Liver (tissue), 9 donors: ENCODE results near the gene LRP10. TPM values are rescaled to one million over a fixed set of nuclear protein-coding genes. Genes with fewer than 3 reads are reported as not detected.

Experiments used
- DNase-seq: peaks from one replicate; pipeline ENCODE4 v3.0.0-alpha.2; 2017; ENCODE audit warnings: low spot score
- H3K27ac ChIP-seq, 2 donors: one replicate each; pipeline ENCODE4 v1.7.0; 2013; ENCODE audit warnings: inconsistent platforms in 2 of 2, low read length in 2 of 2, control low read depth in 1 of 2, low read depth in 1 of 2, mild to moderate bottlenecking in 1 of 2
- H3K27me3 ChIP-seq, 4 donors: one replicate each; pipeline versions ENCODE4 v1.6.1 to v1.7.0; 2013; ENCODE audit warnings: low read length in 3 of 4, inconsistent platforms in 1 of 4, mild to moderate bottlenecking in 1 of 4, moderate library complexity in 1 of 4; ENCODE audit not compliant: control insufficient read depth in 4 of 4, insufficient read depth in 4 of 4
- H3K36me3 ChIP-seq, 4 donors: one replicate each; pipeline versions ENCODE4 v1.6.1 to v1.7.0; 2013; ENCODE audit warnings: low read length in 3 of 4, mild to moderate bottlenecking in 3 of 4, low read depth in 1 of 4, moderate library complexity in 1 of 4; ENCODE audit not compliant: control insufficient read depth in 4 of 4, insufficient read depth in 3 of 4
- H3K4me1 ChIP-seq, 4 donors: one replicate each; pipeline versions ENCODE4 v1.6.1 to v1.7.0; 2013; ENCODE audit warnings: low read length in 3 of 4, mild to moderate bottlenecking in 3 of 4, moderate library complexity in 1 of 4; ENCODE audit not compliant: control insufficient read depth in 4 of 4, insufficient read depth in 4 of 4
- H3K4me3 ChIP-seq, 3 donors: one replicate each; pipeline versions ENCODE4 v1.6.1 to v1.7.0; 2013; ENCODE audit warnings: low read length in 3 of 3, control low read depth in 1 of 3, low read depth in 1 of 3, mild to moderate bottlenecking in 1 of 3
- H3K9ac ChIP-seq, 2 donors: one replicate each; pipeline ENCODE4 v1.7.0; 2013; ENCODE audit warnings: low read length in 2 of 2, mild to moderate bottlenecking in 2 of 2, moderate library complexity in 2 of 2, control low read depth in 1 of 2, low read depth in 1 of 2
- H3K9me3 ChIP-seq, 4 donors: one replicate each; pipeline versions ENCODE4 v1.6.1 to v1.7.0; 2013; ENCODE audit warnings: low read length in 3 of 4; ENCODE audit not compliant: control insufficient read depth in 4 of 4
- JUND ChIP-seq, 2 donors: IDR thresholded peaks; 2 replicates each; pipeline ENCODE4 v1.6.1; 2016; ENCODE audit warnings: antibody characterized with exemption in 2 of 2
- SP1 ChIP-seq: IDR thresholded peaks from 2 replicates; pipeline ENCODE4 v1.6.1; 2018; ENCODE audit warnings: antibody characterized with exemption, mild to moderate bottlenecking
- WGBS: extraction: QIAGEN DNeasy Blood & Tissue Kit; methylation state at CpG from one replicate; pipeline ENCODE4 v1.1.7; 2013; 5-methylcytosine and 5-hydroxymethylcytosine counted together
- polyA plus RNA-seq, 2 donors: library from polyadenylated mRNA; stranded (reverse) in 1 of 2; unstranded in 1 of 2; fragments of 200-250 nt in 1 of 2; fragments of >200 nt in 1 of 2; fragmentation: Nextera tagmentation in 1 of 2; extraction: Ambion mirVana in 1 of 2; gene quantifications; one replicate each; pipeline versions ENCODE4 v1.2.1 to v1.2.3, GENCODE V29; 2013 to 2015
- total RNA-seq, 2 donors: library from RNA; depleted of rRNA; stranded (reverse); fragments of >200 nt; gene quantifications; one replicate each; pipeline ENCODE4 v1.2.3, GENCODE V29; 2014
- TF ChIP-seq, protein P1 (sequence below): fragments of 150-350 bp; IDR thresholded peaks from 2 replicates; pipeline ENCODE4 v1.5.1; 2017; ENCODE audit warnings: improper control_type of control experiment, low read depth, low read length; ENCODE audit not compliant: missing input control
- TF ChIP-seq, protein P2 (sequence below): IDR thresholded peaks from 2 replicates; pipeline ENCODE4 v1.6.1; 2016; ENCODE audit warnings: antibody characterized with exemption
- TF ChIP-seq, protein P3 (sequence below): IDR thresholded peaks from 2 replicates; pipeline ENCODE4 v1.6.1; 2016; ENCODE audit warnings: antibody characterized with exemption
- TF ChIP-seq, protein P4 (sequence below): IDR thresholded peaks from 2 replicates; pipeline ENCODE4 v1.6.1; 2016; ENCODE audit warnings: antibody characterized with exemption, mild to moderate bottlenecking
- donor health status: healthy.
- donor health status: healthy.
- donor health status: healthy.
- donor health status: healthy.
- donor health status: healthy.

Gene LRP10
- total and polyA plus RNA-seq, 4 donors = 19.5 to 61.7 (median 31.3) TPM

DNA sequence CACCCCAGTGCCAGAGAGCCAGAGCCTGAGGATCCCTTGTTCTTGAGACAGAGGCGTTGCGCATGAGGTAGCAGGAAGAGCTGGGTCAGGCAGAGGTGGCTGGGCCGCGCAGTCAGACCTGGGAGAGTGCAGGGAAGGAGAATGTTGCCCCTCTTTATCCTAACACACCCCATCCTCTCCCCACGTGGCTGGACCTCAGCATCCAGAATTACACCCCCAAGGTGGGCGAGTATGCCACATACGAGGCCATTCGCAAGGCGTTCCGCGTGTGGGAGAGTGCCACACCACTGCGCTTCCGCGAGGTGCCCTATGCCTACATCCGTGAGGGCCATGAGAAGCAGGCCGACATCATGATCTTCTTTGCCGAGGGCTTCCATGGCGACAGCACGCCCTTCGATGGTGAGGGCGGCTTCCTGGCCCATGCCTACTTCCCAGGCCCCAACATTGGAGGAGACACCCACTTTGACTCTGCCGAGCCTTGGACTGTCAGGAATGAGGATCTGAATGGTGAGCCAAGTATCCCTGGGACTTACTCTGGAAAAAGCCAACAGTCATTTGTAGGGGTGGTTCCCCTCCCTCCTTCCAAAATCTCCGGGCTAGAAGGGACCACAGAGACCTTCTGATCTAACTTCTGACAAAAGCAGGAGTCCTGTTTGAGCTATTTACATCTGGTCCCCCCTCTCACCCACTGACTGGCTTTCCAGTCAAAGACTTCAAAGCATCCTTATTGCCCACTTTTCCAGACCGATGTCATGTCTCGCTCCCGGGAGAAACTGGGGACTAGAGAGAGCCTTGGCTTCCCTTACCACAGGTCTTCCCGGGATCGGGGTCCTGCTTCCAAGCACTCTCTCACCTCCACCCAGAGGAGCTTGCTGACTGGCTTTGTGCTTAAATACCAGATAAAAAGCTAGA is 29.1 kb upstream of the LRP10 start (continued):
- TF ChIP-seq, protein P1, sequence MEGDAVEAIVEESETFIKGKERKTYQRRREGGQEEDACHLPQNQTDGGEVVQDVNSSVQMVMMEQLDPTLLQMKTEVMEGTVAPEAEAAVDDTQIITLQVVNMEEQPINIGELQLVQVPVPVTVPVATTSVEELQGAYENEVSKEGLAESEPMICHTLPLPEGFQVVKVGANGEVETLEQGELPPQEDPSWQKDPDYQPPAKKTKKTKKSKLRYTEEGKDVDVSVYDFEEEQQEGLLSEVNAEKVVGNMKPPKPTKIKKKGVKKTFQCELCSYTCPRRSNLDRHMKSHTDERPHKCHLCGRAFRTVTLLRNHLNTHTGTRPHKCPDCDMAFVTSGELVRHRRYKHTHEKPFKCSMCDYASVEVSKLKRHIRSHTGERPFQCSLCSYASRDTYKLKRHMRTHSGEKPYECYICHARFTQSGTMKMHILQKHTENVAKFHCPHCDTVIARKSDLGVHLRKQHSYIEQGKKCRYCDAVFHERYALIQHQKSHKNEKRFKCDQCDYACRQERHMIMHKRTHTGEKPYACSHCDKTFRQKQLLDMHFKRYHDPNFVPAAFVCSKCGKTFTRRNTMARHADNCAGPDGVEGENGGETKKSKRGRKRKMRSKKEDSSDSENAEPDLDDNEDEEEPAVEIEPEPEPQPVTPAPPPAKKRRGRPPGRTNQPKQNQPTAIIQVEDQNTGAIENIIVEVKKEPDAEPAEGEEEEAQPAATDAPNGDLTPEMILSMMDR = no peak

DNA sequence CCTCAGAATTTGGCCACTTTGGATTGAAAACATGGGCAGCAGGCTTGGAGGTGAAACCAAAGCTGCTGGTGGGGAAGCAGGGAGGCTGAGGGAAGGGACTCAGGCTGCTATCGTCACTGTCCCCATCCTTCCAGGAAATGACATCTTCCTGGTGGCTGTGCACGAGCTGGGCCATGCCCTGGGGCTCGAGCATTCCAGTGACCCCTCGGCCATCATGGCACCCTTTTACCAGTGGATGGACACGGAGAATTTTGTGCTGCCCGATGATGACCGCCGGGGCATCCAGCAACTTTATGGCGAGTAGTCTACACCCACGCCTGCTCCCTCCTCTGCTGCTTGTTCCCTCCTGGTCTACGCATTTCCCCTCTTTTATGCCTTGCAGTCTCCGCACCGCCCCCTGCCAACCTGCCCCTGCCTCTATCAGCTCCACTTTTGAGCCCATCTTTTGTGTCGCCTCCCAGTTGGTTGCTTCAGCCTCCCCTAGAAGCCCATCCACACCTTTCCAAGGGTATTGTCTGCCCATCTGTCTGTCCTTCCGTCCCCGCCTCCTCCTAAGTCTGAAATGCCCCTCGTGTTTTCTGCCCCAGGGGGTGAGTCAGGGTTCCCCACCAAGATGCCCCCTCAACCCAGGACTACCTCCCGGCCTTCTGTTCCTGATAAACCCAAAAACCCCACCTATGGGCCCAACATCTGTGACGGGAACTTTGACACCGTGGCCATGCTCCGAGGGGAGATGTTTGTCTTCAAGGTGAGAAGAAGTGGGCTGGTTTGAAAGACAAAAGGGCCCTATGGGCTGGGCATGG is 28.2 kb upstream of the LRP10 start:
- 89% methylated on average over 21 of the region's 21 CpGs for WGBS
- no peaks in the 10 kb centered on the region for H3K27me3 ChIP-seq
- H3K36me3 ChIP-seq = peaks cover 2 to 12% (median 4%) of the 10 kb centered on the region in 4 donors
- no peaks in the 10 kb centered on the region for H3K9me3 ChIP-seq
- TF ChIP-seq SP1 (no peak), JUND (IDR thresholded peaks at IDR 0.05) (no peak)
- TF ChIP-seq, protein P2, sequence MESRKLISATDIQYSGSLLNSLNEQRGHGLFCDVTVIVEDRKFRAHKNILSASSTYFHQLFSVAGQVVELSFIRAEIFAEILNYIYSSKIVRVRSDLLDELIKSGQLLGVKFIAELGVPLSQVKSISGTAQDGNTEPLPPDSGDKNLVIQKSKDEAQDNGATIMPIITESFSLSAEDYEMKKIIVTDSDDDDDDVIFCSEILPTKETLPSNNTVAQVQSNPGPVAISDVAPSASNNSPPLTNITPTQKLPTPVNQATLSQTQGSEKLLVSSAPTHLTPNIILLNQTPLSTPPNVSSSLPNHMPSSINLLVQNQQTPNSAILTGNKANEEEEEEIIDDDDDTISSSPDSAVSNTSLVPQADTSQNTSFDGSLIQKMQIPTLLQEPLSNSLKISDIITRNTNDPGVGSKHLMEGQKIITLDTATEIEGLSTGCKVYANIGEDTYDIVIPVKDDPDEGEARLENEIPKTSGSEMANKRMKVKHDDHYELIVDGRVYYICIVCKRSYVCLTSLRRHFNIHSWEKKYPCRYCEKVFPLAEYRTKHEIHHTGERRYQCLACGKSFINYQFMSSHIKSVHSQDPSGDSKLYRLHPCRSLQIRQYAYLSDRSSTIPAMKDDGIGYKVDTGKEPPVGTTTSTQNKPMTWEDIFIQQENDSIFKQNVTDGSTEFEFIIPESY = no peak
- TF ChIP-seq, protein P3, sequence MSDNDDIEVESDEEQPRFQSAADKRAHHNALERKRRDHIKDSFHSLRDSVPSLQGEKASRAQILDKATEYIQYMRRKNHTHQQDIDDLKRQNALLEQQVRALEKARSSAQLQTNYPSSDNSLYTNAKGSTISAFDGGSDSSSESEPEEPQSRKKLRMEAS = no peak
- TF ChIP-seq, protein P4, sequence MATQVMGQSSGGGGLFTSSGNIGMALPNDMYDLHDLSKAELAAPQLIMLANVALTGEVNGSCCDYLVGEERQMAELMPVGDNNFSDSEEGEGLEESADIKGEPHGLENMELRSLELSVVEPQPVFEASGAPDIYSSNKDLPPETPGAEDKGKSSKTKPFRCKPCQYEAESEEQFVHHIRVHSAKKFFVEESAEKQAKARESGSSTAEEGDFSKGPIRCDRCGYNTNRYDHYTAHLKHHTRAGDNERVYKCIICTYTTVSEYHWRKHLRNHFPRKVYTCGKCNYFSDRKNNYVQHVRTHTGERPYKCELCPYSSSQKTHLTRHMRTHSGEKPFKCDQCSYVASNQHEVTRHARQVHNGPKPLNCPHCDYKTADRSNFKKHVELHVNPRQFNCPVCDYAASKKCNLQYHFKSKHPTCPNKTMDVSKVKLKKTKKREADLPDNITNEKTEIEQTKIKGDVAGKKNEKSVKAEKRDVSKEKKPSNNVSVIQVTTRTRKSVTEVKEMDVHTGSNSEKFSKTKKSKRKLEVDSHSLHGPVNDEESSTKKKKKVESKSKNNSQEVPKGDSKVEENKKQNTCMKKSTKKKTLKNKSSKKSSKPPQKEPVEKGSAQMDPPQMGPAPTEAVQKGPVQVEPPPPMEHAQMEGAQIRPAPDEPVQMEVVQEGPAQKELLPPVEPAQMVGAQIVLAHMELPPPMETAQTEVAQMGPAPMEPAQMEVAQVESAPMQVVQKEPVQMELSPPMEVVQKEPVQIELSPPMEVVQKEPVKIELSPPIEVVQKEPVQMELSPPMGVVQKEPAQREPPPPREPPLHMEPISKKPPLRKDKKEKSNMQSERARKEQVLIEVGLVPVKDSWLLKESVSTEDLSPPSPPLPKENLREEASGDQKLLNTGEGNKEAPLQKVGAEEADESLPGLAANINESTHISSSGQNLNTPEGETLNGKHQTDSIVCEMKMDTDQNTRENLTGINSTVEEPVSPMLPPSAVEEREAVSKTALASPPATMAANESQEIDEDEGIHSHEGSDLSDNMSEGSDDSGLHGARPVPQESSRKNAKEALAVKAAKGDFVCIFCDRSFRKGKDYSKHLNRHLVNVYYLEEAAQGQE = no peak
- DNase-seq = no peak
- H3K9ac ChIP-seq = no peak overlapping the region
- no peak overlapping the region for H3K27ac ChIP-seq
- H3K4me1 ChIP-seq = peaks cover 0 to 11% (median 0%) of the 10 kb centered on the region in 4 donors
- H3K4me3 ChIP-seq = no peak overlapping the region
